ENCODE measurements around the gene MYZAP. TPM values are rescaled to one million over a fixed set of nuclear protein-coding genes. Genes with fewer than 3 reads are reported as not detected.
A peak's percentile ranks its signal among the peaks of the same experiment; 100 is the strongest.

Gene MYZAP
- total RNA-seq, 1 experiment from 2014 or later: 6.4 TPM

DNA sequence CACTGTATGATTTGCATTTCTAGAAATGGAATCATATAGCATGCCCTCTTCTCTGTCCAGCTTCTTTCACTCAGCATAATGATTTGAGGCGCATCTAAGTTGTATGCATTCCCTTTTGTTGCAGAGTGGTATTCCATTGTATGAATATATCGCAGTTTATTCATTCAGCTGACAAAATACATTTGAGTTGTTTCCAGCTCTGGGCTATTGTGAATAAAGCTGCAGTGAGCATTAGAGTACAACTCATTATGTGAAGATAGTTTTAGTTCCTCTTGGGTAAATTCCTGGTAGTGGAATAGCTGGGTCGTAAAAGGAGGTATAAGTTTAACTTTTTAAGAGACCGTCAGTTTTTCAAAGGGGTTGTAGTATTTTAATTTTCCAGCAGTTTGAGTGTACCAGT lies 76.3 kb downstream of the MYZAP start:
- intact Hi-C loops (cut with micrococcal nuclease; ENCODE audit: unreplicated experiment): loop anchor here (10.0 kb wide), 1 partner anchor 397 kb away; the partner anchor contains the start of gene ALDH1A2
- BruUV-seq (replicated peaks): no TSS peak
- peak overlapping the region; percentile 41 for H3K4me3 Mint-ChIP-seq (ENCODE audit: unreplicated experiment)
- no peaks in the 10 kb centered on the region for H3K27me3 ChIP-seq (replicated peaks; ENCODE audit: control insufficient read depth, insufficient read depth, low read length)
- TF ChIP-seq CTCF (IDR thresholded peaks at IDR 0.05; ENCODE audit: insufficient read depth in 1 of 2, low read depth in 1 of 2, low read length in 1 of 2, severe bottlenecking in 1 of 2, unreplicated experiment in 1 of 2): no peak
- H3K4me1 Mint-ChIP-seq (ENCODE audit: low read depth, unreplicated experiment): peaks cover 7% of the 10 kb centered on the region
- H3K36me3 Mint-ChIP-seq (ENCODE audit: insufficient read depth, unreplicated experiment): no peaks in the 10 kb centered on the region
- no peaks in the 10 kb centered on the region for H3K9me3 Mint-ChIP-seq (ENCODE audit: unreplicated experiment)
- H3K27ac Mint-ChIP-seq (ENCODE audit: unreplicated experiment): no peak overlapping the region
- no peak for DNase-seq
- peaks cover 18% of the 10 kb centered on the region for H3K4me1 ChIP-seq
- CTCF ChIA-PET: interaction anchor here (0.8 kb wide), 1 partner anchor 198 kb away, joined by 3 read pairs; no protein-coding TSS in a partner anchor
- H3K9me3 ChIP-seq: no peaks in the 10 kb centered on the region
- H3K4me3 ChIP-seq (ENCODE audit: low read depth, low read length): no peak overlapping the region
- no peaks in the 10 kb centered on the region for H3K36me3 ChIP-seq (ENCODE audit: control insufficient read depth, insufficient read depth, low read length)
- no peaks in the 10 kb centered on the region for H3K27me3 Mint-ChIP-seq (ENCODE audit: insufficient read depth, unreplicated experiment)
- POLR2A ChIA-PET: interaction anchor here (1.0 kb wide), 1 partner anchor 38 kb away, joined by 5 read pairs; the partner anchor contains the start of gene POLR2M

DNA sequence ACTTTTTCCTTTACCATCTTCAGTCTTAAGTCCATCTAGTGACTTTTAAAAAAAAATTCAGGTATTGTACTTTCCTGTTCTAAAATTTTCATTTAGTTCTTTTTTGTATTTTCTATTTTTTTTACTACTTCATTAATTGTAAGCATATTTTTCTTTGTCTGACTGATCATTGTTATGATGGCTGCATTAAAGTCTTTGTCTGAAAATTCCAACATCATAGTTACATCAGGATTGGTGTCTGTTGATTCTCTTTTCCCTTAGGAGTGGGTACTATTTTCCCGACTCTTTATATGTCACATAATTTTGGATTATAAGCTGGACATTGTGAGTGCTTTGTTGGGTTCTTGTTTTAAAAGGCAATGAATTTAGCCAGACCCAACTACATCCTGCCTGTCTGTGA lies 79.9 kb downstream of the MYZAP start:
- H3K27me3 ChIP-seq (replicated peaks; ENCODE audit: control insufficient read depth, insufficient read depth, low read length): no peaks in the 10 kb centered on the region
- H3K27ac Mint-ChIP-seq (ENCODE audit: unreplicated experiment): no peak overlapping the region
- H3K4me1 Mint-ChIP-seq (ENCODE audit: low read depth, unreplicated experiment): peaks cover 29% of the 10 kb centered on the region
- intact Hi-C loops (cut with micrococcal nuclease; ENCODE audit: unreplicated experiment): no loop called here
- H3K36me3 Mint-ChIP-seq (ENCODE audit: insufficient read depth, unreplicated experiment): peaks cover 6% of the 10 kb centered on the region
- no peaks in the 10 kb centered on the region for H3K36me3 ChIP-seq (ENCODE audit: control insufficient read depth, insufficient read depth, low read length)
- no peaks in the 10 kb centered on the region for H3K9me3 ChIP-seq
- DNase-seq: no peak
- no TSS peak for BruUV-seq (replicated peaks)
- ChIA-PET CTCF (no interaction called here), POLR2A (no interaction called here)
- no peaks in the 10 kb centered on the region for H3K9me3 Mint-ChIP-seq (ENCODE audit: unreplicated experiment)
- TF ChIP-seq CTCF (IDR thresholded peaks at IDR 0.05; ENCODE audit: insufficient read depth in 1 of 2, low read depth in 1 of 2, low read length in 1 of 2, severe bottlenecking in 1 of 2, unreplicated experiment in 1 of 2): no peak
- no peaks in the 10 kb centered on the region for H3K27me3 Mint-ChIP-seq (ENCODE audit: insufficient read depth, unreplicated experiment)
- no peak overlapping the region for H3K4me3 Mint-ChIP-seq (ENCODE audit: unreplicated experiment)
- H3K4me1 ChIP-seq: peaks cover 33% of the 10 kb centered on the region
- H3K4me3 ChIP-seq (ENCODE audit: low read depth, low read length): no peak overlapping the region

- Histone ChIP-seq H3K4me3 (ENCODE audit: low read depth, low read length) (no peak overlapping the region), H3K27me3 (replicated peaks; ENCODE audit: control insufficient read depth, insufficient read depth, low read length) (no peaks in the 10 kb centered on the region), H3K9me3 (no peaks in the 10 kb centered on the region), H3K36me3 (ENCODE audit: control insufficient read depth, insufficient read depth, low read length) (no peaks in the 10 kb centered on the region), H3K4me1 (peaks cover 15% of the 10 kb centered on the region)
- H3K36me3 Mint-ChIP-seq (ENCODE audit: insufficient read depth, unreplicated experiment): peaks cover 6% of the 10 kb centered on the region
- no peak for TF ChIP-seq CTCF (IDR thresholded peaks at IDR 0.05; ENCODE audit: insufficient read depth in 1 of 2, low read depth in 1 of 2, low read length in 1 of 2, severe bottlenecking in 1 of 2, unreplicated experiment in 1 of 2)
- H3K27me3 Mint-ChIP-seq (ENCODE audit: insufficient read depth, unreplicated experiment): no peaks in the 10 kb centered on the region
- H3K9me3 Mint-ChIP-seq (ENCODE audit: unreplicated experiment): no peaks in the 10 kb centered on the region
- H3K4me1 Mint-ChIP-seq (ENCODE audit: low read depth, unreplicated experiment): peaks cover 28% of the 10 kb centered on the region
- intact Hi-C loops (cut with micrococcal nuclease; ENCODE audit: unreplicated experiment): loop anchor here (1.0 kb wide), 1 partner anchor 31 kb away; the partner anchor contains the start of gene POLR2M
- CTCF ChIA-PET: interaction anchor here (0.7 kb wide), 1 partner anchor 32 kb away, joined by 3 read pairs; no protein-coding TSS in a partner anchor
- POLR2A ChIA-PET: interaction anchor here (0.6 to 1.3 kb wide), 3 partner anchors 31 to 76 kb away, joined by 7 to 9 read pairs (median 7); partner anchors contain the start of gene POLR2M
- DNase-seq: peak; percentile 54 to 64
- peak overlapping the region; percentile 58 for H3K27ac Mint-ChIP-seq (ENCODE audit: unreplicated experiment)
- TSS peak; percentile 77 for BruUV-seq (replicated peaks)
- peak overlapping the region; percentile 33 for H3K4me3 Mint-ChIP-seq (ENCODE audit: unreplicated experiment)
Observed at GRCh38 chr15:57675481-57676181, 83.9 kb downstream of the MYZAP start.
